GM12878 (cell line): ENCODE measurements around the gene CXXC4. TPM values are rescaled to one million over a fixed set of nuclear protein-coding genes. Genes with fewer than 3 reads are reported as not detected.

Source experiments
- ATAC-seq: fragments of 200-7000 bp; cut with Tn5 transposase; 3 replicates; pipeline ENCODE4 v1.9.1; 2020; ENCODE audit warnings: mild to moderate bottlenecking, moderate library complexity
- BruUV-seq: library from RNA; stranded (reverse); fragments of 400-500 nt; replicated peaks from 2 replicates; lab custom pipeline; 2021; lab: Mats Ljungman, UMichigan
- CTCF ChIA-PET: fragments of 300-600 bp; sonication (Branson Sonifier 250); formaldehyde crosslinking; extraction: SDS; loops from one replicate; lab custom pipeline; 2021; ENCODE audit warnings: inconsistent platforms; lab: Yijun Ruan, JAX
- POLR2A ChIA-PET: fragments of 350-600 bp; formaldehyde crosslinking; extraction: SDS; loops from one replicate; lab custom pipeline; 2021; ENCODE audit warnings: inconsistent platforms; lab: Charles Lee
- RAD21 ChIA-PET: fragments of 300-600 bp; sonication (Branson Sonifier 250); formaldehyde crosslinking; loops from one replicate; lab custom pipeline; 2023; ENCODE audit warnings: antibody characterized with exemption; ENCODE audit not compliant: unreplicated experiment; lab: Charles Lee
- SMC1A ChIA-PET: fragments of 300-600 bp; sonication (Branson Sonifier 250); formaldehyde crosslinking; loops from one replicate; lab custom pipeline; 2023; ENCODE audit not compliant: unreplicated experiment, uncharacterized antibody; lab: Charles Lee
- DNase-seq: peaks from one replicate; pipeline ENCODE4 v3.0.0-alpha.2; 2011; ENCODE audit warnings: low read depth, low spot score
- FAIRE-seq: peaks from 3 replicates; lab custom pipeline; 2011; peaks lifted over from hg19 to GRCh38; lab: Jason Lieb, UNC
- H2AFZ ChIP-seq: 2 replicates; pipeline ENCODE4 v1.6.0; 2011; ENCODE audit warnings: low read depth, low read length, control low read depth; ENCODE audit not compliant: control insufficient read depth
- H3K27ac ChIP-seq: 2 replicates; pipeline ENCODE4 v1.5.1; 2011; ENCODE audit warnings: control low read depth; ENCODE audit not compliant: control insufficient read depth, insufficient read depth
- H3K27me3 ChIP-seq, 2 experiments: replicated peaks in 1 of 2; 2 replicates each; pipeline versions ENCODE4 v1.6.0 to v1.6.1; 2011; ENCODE audit warnings: low read length in 1 of 2; ENCODE audit not compliant: control insufficient read depth in 2 of 2, insufficient read depth in 2 of 2
- H3K36me3 ChIP-seq, 2 experiments: 2 replicates each; pipeline ENCODE4 v1.5.1; 2011; ENCODE audit warnings: low read length in 1 of 2; ENCODE audit not compliant: control insufficient read depth in 2 of 2, insufficient read depth in 2 of 2
- H3K4me1 ChIP-seq: 2 replicates; pipeline ENCODE4 v1.6.1; 2011; ENCODE audit warnings: mild to moderate bottlenecking, low read length, moderate library complexity, mixed read lengths; ENCODE audit not compliant: control insufficient read depth, insufficient read depth
- H3K4me2 ChIP-seq: 2 replicates; pipeline ENCODE4 v1.6.0; 2011; ENCODE audit warnings: control low read depth; ENCODE audit not compliant: control insufficient read depth, insufficient read depth
- H3K4me3 ChIP-seq: fragments of 200-600 bp; sonication (generic); 2 replicates; pipeline ENCODE4 v1.5.1; 2016
- H3K79me2 ChIP-seq: 2 replicates; pipeline ENCODE4 v1.6.0; 2011; ENCODE audit warnings: low read length; ENCODE audit not compliant: control insufficient read depth, insufficient read depth
- H3K9ac ChIP-seq: 2 replicates; pipeline ENCODE4 v1.8.0; 2011; ENCODE audit warnings: low read length, control low read depth, mixed read lengths; ENCODE audit not compliant: control insufficient read depth, insufficient read depth
- H3K9me3 ChIP-seq: replicated peaks from 3 replicates; pipeline ENCODE4 v1.5.1; 2011; ENCODE audit warnings: mild to moderate bottlenecking, low read length; ENCODE audit not compliant: control insufficient read depth, insufficient read depth
- H4K20me1 ChIP-seq: 2 replicates; pipeline ENCODE4 v1.6.0; 2011; ENCODE audit not compliant: control insufficient read depth, insufficient read depth
- BMI1 ChIP-seq: fragments of 450-650 bp; IDR thresholded peaks from 2 replicates; pipeline ENCODE4 v1.6.1; 2016; ENCODE audit warnings: mild to moderate bottlenecking, moderate library complexity, borderline replicate concordance
- CHD2 ChIP-seq: IDR thresholded peaks from 2 replicates; pipeline ENCODE4 v1.6.1; 2011; ENCODE audit warnings: low read depth, low read length, improper control_type of control experiment, borderline replicate concordance
- ESRRA ChIP-seq: IDR thresholded peaks from 2 replicates; pipeline ENCODE4 v1.6.1; 2012; ENCODE audit warnings: mild to moderate bottlenecking, low read length, improper control_type of control experiment
- HDAC2 ChIP-seq: fragments of 200-600 bp; sonication (generic); IDR thresholded peaks from 2 replicates; pipeline ENCODE4 v1.6.1; 2017
- JUND ChIP-seq: IDR thresholded peaks from 2 replicates; pipeline ENCODE4 v1.6.1; 2012; ENCODE audit warnings: low read depth, mild to moderate bottlenecking, low read length, improper control_type of control experiment, moderate library complexity
- MEF2A ChIP-seq: IDR thresholded peaks from 2 replicates; pipeline ENCODE4 v1.6.1; 2011; ENCODE audit warnings: low read depth, mild to moderate bottlenecking, low read length, moderate library complexity; ENCODE audit not compliant: insufficient read depth
- NR2C1 ChIP-seq: fragments of 450-650 bp; IDR thresholded peaks from 2 replicates; pipeline ENCODE4 v1.6.1; 2017; ENCODE audit warnings: antibody characterized with exemption, mild to moderate bottlenecking, moderate library complexity
- PAX8 ChIP-seq: fragments of 450-650 bp; IDR thresholded peaks from 2 replicates; pipeline ENCODE4 v1.6.1; 2017; ENCODE audit warnings: mild to moderate bottlenecking, moderate library complexity
- PKNOX1 ChIP-seq: fragments of 450-650 bp; IDR thresholded peaks from 2 replicates; pipeline ENCODE4 v1.6.1; 2016; ENCODE audit warnings: mild to moderate bottlenecking
- RAD51 ChIP-seq: fragments of 450-650 bp; IDR thresholded peaks from 2 replicates; pipeline ENCODE4 v1.6.1; 2016; ENCODE audit warnings: moderate library complexity, mild to moderate bottlenecking, inconsistent platforms
- RCOR1 ChIP-seq: conservative IDR thresholded peaks from 2 replicates; pipeline ENCODE4 v1.6.1; 2012; ENCODE audit warnings: low read depth, low read length, improper control_type of control experiment
- RELB ChIP-seq: fragments of 450-650 bp; IDR thresholded peaks from 2 replicates; pipeline ENCODE4 v1.6.1; 2017; ENCODE audit warnings: low read depth, mild to moderate bottlenecking, moderate library complexity
- SUPT20H ChIP-seq: IDR thresholded peaks from 2 replicates; pipeline ENCODE4 v1.6.1; 2011; ENCODE audit warnings: low read depth, mild to moderate bottlenecking, low read length, moderate library complexity, borderline replicate concordance; ENCODE audit not compliant: control insufficient read depth
- ZNF24 ChIP-seq: fragments of 450-650 bp; IDR thresholded peaks from 2 replicates; pipeline ENCODE4 v1.6.1; 2017; ENCODE audit warnings: antibody characterized with exemption, mild to moderate bottlenecking
- ZNF274 ChIP-seq: IDR thresholded peaks from one replicate; pipeline ENCODE4 v1.8.0; 2011; ENCODE audit not compliant: insufficient read length, insufficient read depth
- ZNF384 ChIP-seq: IDR thresholded peaks from 2 replicates; pipeline ENCODE4 v1.6.1; 2012; ENCODE audit warnings: low read depth, mild to moderate bottlenecking, low read length, improper control_type of control experiment, borderline replicate concordance
- ZNF592 ChIP-seq: fragments of 450-650 bp; IDR thresholded peaks from 2 replicates; pipeline ENCODE4 v1.6.1; 2017; ENCODE audit warnings: mild to moderate bottlenecking, moderate library complexity
- in situ Hi-C: fragments of 300-500 bp; cut with MboI; formaldehyde crosslinking; loops from 9 replicates; pipeline ENCODE4 v1.14.3; 2018; ENCODE audit warnings: mixed read lengths
- intact Hi-C: fragments of 100-400 bp; cut with micrococcal nuclease; formaldehyde crosslinking; loops from one replicate; pipeline ENCODE4 v1.14.2; 2022; ENCODE audit not compliant: unreplicated experiment
- polyA plus RNA-seq, 11 experiments: library from polyadenylated mRNA; depleted of rRNA in 4 of 11; unstranded in 6 of 11; stranded (reverse) in 5 of 11; fragments of >200 nt; fragmentation: Nextera tagmentation in 4 of 11; fragmentation: Illumina TruSeq in 1 of 11; extraction: Ambion mirVana in 4 of 11; extraction: Trizol in 1 of 11; gene quantifications; 1 replicate in 1 of 11; 2 replicates in 10 of 11; pipeline versions ENCODE4 v1.2.1 to v1.2.3, GENCODE V29; 2011 to 2016; ENCODE audit warnings: inconsistent platforms in 2 of 11, missing spikeins in 2 of 11, low read depth in 1 of 11
- total RNA-seq, 4 experiments: library from RNA; depleted of rRNA in 3 of 4; stranded (reverse); fragments of >200 nt in 3 of 4; fragmentation: Illumina TruSeq in 1 of 4; extraction: Trizol in 1 of 4; gene quantifications; 2 replicates each; pipeline versions ENCODE4 v1.2.1 to v1.2.3, GENCODE V29; 2013 to 2021

CXXC4 gene
- total and polyA plus RNA-seq, 10 of the 15 experiments (the other 5 are each of a cell fraction or from before 2014, with no cell fraction given), result 4.2 to 17.0 (median 7.8) TPM

GRCh38 chr4:104469794-104470193 is 24.9 kb downstream of the CXXC4 start:
- RAD21 ChIA-PET, result interaction anchor here (0.8 to 1.7 kb wide), 2 partner anchors 19 to 22 kb away, joined by 4 to 6 read pairs; no protein-coding TSS in a partner anchor
- CTCF ChIA-PET, result interaction anchor here (0.6 to 1.0 kb wide), 3 partner anchors 14 to 553 kb away, joined by 3 to 4 read pairs (median 3); no protein-coding TSS in a partner anchor
- SMC1A ChIA-PET, result interaction anchor here (0.6 to 2.6 kb wide), 5 partner anchors 14 to 87 kb away, joined by 3 to 8 read pairs (median 5); no protein-coding TSS in a partner anchor
- Histone ChIP-seq H4K20me1 (no peaks in the 10 kb centered on the region), H3K36me3 (no peaks in the 10 kb centered on the region; a peak in 1 of 4 replicates), H3K4me3 (no peak overlapping the region), H3K79me2 (no peaks in the 10 kb centered on the region), H3K4me1 (no peaks in the 10 kb centered on the region), H3K9ac (no peak overlapping the region), H3K27me3 (no peaks in the 10 kb centered on the region), H3K27ac (no peak overlapping the region), H2AFZ (no peak overlapping the region), H3K9me3 (peaks cover 2% of the 10 kb centered on the region; the same call in 2 of the 3 replicates), H3K4me2 (no peak overlapping the region)
- in situ Hi-C loops, result no loop called here
- ATAC-seq (peak; percentile 69), DNase-seq (no peak), FAIRE-seq (no peak)
- POLR2A ChIA-PET, result no interaction called here
- intact Hi-C loops, result no loop called here
- BruUV-seq, result no TSS peak
- no peak for TF ChIP-seq ZNF274
- no peak for TF ChIP-seq ZNF24
- no peak for TF ChIP-seq JUND
- TF ChIP-seq RCOR1, result no peak
- TF ChIP-seq ESRRA, result no peak
- TF ChIP-seq RAD51, result no peak
- no peak for TF ChIP-seq BMI1
- TF ChIP-seq CHD2, result no peak
- no peak for TF ChIP-seq ZNF592
- no peak for TF ChIP-seq HDAC2
- no peak for TF ChIP-seq ZNF384
- no peak for TF ChIP-seq RELB
- no peak for TF ChIP-seq MEF2A
- TF ChIP-seq NR2C1, result no peak
- TF ChIP-seq PKNOX1, result no peak
- TF ChIP-seq PAX8, result no peak
- no peak for TF ChIP-seq SUPT20H
